HEK293 (cell line): ENCODE data around the gene EIF4B.

Source experiments
- CTCF ChIP-seq: fragments of 450-650 bp; formaldehyde crosslinking; IDR thresholded peaks from 2 replicates; pipeline ENCODE4 v1.5.1; 2016; ENCODE audit warnings: missing biosample characterization, missing genetic modification characterization
- ELK4 ChIP-seq: IDR thresholded peaks from 2 replicates; pipeline ENCODE4 v1.6.1; 2011; ENCODE audit warnings: mild to moderate bottlenecking, low read depth, low read length, borderline replicate concordance
- ZEB2 ChIP-seq: fragments of 450-650 bp; formaldehyde crosslinking; IDR thresholded peaks from 2 replicates; pipeline ENCODE4 v1.5.1; 2016; ENCODE audit warnings: missing biosample characterization, missing genetic modification characterization
- ZNF19 ChIP-seq: fragments of 450-650 bp; formaldehyde crosslinking; IDR thresholded peaks from 2 replicates; pipeline ENCODE4; 2016; ENCODE audit warnings: missing biosample characterization, missing genetic modification characterization, low read depth
- ZNF324 ChIP-seq: fragments of 450-650 bp; formaldehyde crosslinking; IDR thresholded peaks from 2 replicates; pipeline ENCODE4 v1.5.1; 2016; ENCODE audit warnings: missing biosample characterization, missing genetic modification characterization
- ZNF639 ChIP-seq: fragments of 450-650 bp; formaldehyde crosslinking; IDR thresholded peaks from 2 replicates; pipeline ENCODE4 v1.5.1; 2016; ENCODE audit warnings: missing biosample characterization, missing genetic modification characterization
- TF ChIP-seq, protein P1 (sequence below): fragments of 450-650 bp; formaldehyde crosslinking; IDR thresholded peaks from 2 replicates; pipeline ENCODE4 v1.5.0; 2017; ENCODE audit warnings: missing biosample characterization, missing genetic modification characterization, borderline replicate concordance

DNA sequence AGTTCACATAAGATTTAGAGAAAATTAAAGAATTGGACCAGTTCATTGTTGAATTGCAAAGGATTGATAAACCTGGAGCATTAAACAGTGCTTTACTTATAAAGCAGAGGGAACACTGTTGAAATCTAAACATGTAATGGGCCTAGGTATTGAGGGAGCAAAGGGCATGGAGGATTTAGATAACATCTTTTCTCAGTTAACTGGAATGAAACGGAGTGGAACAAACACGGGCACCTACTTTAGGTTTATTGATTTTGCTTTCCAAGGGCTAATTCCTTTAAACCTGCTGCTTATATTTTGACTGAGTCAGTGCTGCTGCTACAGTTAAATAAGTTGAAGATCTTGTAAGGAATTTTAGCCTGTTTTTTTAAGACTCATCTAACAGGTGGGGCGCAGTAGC, 5.6 kb downstream of the EIF4B start:
- no peak for TF ChIP-seq CTCF (tag by site-specific recombination)
- no peak for TF ChIP-seq ZNF324 (tag by site-specific recombination)
- no peak for TF ChIP-seq ZEB2
- TF ChIP-seq ZNF19 (tag by site-specific recombination), result no peak
- no peak for TF ChIP-seq ZNF639 (tag by site-specific recombination)
- TF ChIP-seq ELK4, result no peak
- TF ChIP-seq, protein P1, sequence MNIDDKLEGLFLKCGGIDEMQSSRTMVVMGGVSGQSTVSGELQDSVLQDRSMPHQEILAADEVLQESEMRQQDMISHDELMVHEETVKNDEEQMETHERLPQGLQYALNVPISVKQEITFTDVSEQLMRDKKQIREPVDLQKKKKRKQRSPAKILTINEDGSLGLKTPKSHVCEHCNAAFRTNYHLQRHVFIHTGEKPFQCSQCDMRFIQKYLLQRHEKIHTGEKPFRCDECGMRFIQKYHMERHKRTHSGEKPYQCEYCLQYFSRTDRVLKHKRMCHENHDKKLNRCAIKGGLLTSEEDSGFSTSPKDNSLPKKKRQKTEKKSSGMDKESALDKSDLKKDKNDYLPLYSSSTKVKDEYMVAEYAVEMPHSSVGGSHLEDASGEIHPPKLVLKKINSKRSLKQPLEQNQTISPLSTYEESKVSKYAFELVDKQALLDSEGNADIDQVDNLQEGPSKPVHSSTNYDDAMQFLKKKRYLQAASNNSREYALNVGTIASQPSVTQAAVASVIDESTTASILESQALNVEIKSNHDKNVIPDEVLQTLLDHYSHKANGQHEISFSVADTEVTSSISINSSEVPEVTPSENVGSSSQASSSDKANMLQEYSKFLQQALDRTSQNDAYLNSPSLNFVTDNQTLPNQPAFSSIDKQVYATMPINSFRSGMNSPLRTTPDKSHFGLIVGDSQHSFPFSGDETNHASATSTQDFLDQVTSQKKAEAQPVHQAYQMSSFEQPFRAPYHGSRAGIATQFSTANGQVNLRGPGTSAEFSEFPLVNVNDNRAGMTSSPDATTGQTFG (tag by site-specific recombination), result no peak
